Heart left ventricle (tissue), 16 donors: ENCODE data around the gene VSTM2L. TPM values are rescaled to one million over a fixed set of nuclear protein-coding genes. Genes with fewer than 3 reads are reported as not detected.
A peak's percentile ranks its signal among the peaks of the same experiment; 100 is the strongest.

ENCODE experiments used
- ATAC-seq, 4 donors: fragments of 200-7000 bp; cut with Tn5 transposase; one replicate each; pipeline ENCODE4 v1.9.1; 2020 to 2022; ENCODE audit warnings: moderate library complexity in 4 of 4, mild to moderate bottlenecking in 3 of 4, moderate number of reproducible peaks in 1 of 4
- DNase-seq, 5 donors: peaks; one replicate each; pipeline ENCODE4 v3.0.0-alpha.2; 2020
- H3K27ac ChIP-seq, 12 donors: fragments of 200-600 bp; sonication (generic) in 4 of 12; one replicate each; pipeline versions ENCODE4 v1.5.0 to v1.8.0; 2016 to 2022; ENCODE audit warnings: mild to moderate bottlenecking in 2 of 12
- H3K27me3 ChIP-seq, 9 donors: fragments of 200-600 bp; sonication (generic) in 2 of 9; one replicate each; pipeline versions ENCODE4 v1.5.1 to v1.8.0; 2016 to 2022; ENCODE audit warnings: mild to moderate bottlenecking in 3 of 9
- H3K36me3 ChIP-seq, 9 donors: fragments of 200-600 bp; sonication (generic) in 2 of 9; one replicate each; pipeline versions ENCODE4 v1.5.0 to v1.8.0; 2018 to 2022; ENCODE audit warnings: mild to moderate bottlenecking in 2 of 9
- H3K4me1 ChIP-seq, 12 donors: fragments of 200-600 bp; sonication (generic) in 4 of 12; one replicate each; pipeline versions ENCODE4 v1.5.0 to v1.8.0; 2016 to 2022; ENCODE audit warnings: mild to moderate bottlenecking in 3 of 12
- H3K4me3 ChIP-seq, 12 donors: fragments of 200-600 bp; sonication (generic) in 4 of 12; one replicate each; pipeline versions ENCODE4 v1.5.0 to v1.8.0; 2017 to 2022; ENCODE audit warnings: mild to moderate bottlenecking in 9 of 12, moderate library complexity in 4 of 12
- H3K9me3 ChIP-seq, 12 donors: fragments of 200-600 bp; sonication (generic) in 4 of 12; one replicate each; pipeline versions ENCODE4 v1.5.0 to v1.8.0; 2016 to 2022; ENCODE audit warnings: mild to moderate bottlenecking in 1 of 12
- POLR2A ChIP-seq, 2 donors: fragments of 450-650 bp; IDR thresholded peaks; one replicate each; pipeline ENCODE4 v1.6.1; 2017; ENCODE audit warnings: antibody characterized with exemption in 2 of 2, mild to moderate bottlenecking in 2 of 2, moderate library complexity in 2 of 2
- WGBS, 4 donors: extraction: QIAGEN DNeasy Blood & Tissue Kit in 2 of 4; methylation state at CpG; one replicate each; pipeline versions ENCODE4 v1.1.5 to v1.1.7; 2013 to 2018; 5-methylcytosine and 5-hydroxymethylcytosine counted together
- intact Hi-C, 10 donors: fragments of 100-400 bp; cut with DNase I; formaldehyde crosslinking; loops; one replicate each; pipeline versions ENCODE4 v1.11.1 to v1.14.2; 2022
- polyA plus RNA-seq, 2 donors: library from polyadenylated mRNA; stranded (reverse); fragments of 200-250 nt; gene quantifications; one replicate each; pipeline ENCODE4 v1.2.3, GENCODE V29; 2013
- total RNA-seq, 9 donors: library from RNA; depleted of rRNA in 2 of 9; stranded (reverse); fragments of >200 nt in 2 of 9; fragmentation: NEBNext Ultra II Directional in 3 of 9; extraction: Animal tissue kit (Norgen Biotek cat#: 25700) in 3 of 9; gene quantifications; one replicate each; pipeline versions ENCODE4 v1.1.0 to v1.2.4, GENCODE V29; 2016 to 2023
- TF ChIP-seq, protein P1 (sequence below), 12 donors: fragments of 200-600 bp; sonication (generic) in 4 of 12; IDR thresholded peaks; one replicate each; pipeline versions ENCODE4 v1.5.0 to v1.8.0; 2018 to 2022; ENCODE audit warnings: antibody characterized with exemption in 12 of 12, mild to moderate bottlenecking in 5 of 12
- donor health status: ischemic (EF 13 %, LVEDD 7.1; RV severe dilation, severe dysfunction).
- donor health status: healthy with polysubstance abuse.
- donor health status: DM: no; HTN: yes; CAD: no.
- donor health status: DM: no; HTN: no; CAD: no.
- donor health status: ischemic (EF 25% LVEDD 6.9; RV normal size, moderate dysfunction).
- donor health status: ischemic (EF 25% LVEDD 5.7; RV mildly dilated, moderate dysfunction).
- donor health status: healthy.
- donor health status: DM: yes; HTN: yes; CAD: no.
- donor health status: ischemic (EF 35%, LVEDD 5.7; RV mildly dilated, moderate dysfunction).
- donor health status: nonischemic (EF 11% LVEDD 7.7; RV severe dilation, severe dysfunction).
- donor health status: DM: yes; HTN: yes; CAD: no.
- donor health status: PGD.
- donor health status: ischemic (EF 29% LVEDD 5.4; RV normal size, mild dysfunction).
- donor health status: nonischemic (EF 23%, LVEDD 6.1; RV moderate dilation, normal function).

VSTM2L gene
- total and polyA plus RNA-seq, 11 donors, result 3.7 to 49.5 (median 17.4) TPM

DNA sequence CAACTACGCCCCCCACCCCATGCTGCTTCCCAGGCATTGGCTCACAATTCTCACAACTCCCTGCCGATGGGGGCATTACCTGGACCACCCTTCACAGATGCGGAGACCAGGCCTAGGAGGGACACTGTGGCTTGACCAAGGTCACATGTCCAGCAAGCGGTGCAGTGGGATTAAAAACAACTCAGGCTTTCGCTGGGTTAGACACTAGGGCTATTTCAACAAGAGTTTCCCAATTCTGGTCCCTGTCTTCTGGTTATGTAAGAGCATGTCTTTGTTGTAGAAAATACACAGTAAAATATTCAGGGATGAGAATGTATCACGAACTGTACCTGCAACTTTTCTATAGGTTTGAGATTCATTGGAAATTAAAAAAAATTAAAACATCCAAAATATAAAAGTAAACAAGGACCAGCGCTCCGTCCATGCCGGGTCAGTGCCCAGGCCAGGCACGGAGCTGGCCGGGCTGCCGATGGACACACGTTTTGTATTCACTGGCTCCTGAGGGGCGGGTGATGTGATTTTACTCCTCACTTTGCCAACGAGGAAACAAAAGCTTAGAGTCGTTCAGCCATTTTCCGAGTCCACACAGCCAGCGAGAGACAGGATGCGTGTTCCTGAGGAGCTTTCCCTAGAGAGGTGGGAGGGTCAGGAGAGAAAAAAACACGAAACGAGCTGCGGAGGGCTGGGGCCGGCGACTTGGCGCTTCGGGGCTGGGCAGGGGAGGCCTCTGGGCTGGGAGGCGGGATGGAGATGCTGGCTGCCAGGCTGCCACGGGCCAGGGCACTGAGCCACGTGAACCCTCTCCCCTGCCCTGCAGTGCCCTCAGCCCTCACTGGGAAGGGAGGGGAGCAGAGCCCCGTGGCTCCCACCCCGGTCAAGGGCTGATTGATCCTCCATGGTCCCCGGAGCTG is 17.1 kb upstream of the VSTM2L start:
- no peaks in the 10 kb centered on the region for H3K9me3 ChIP-seq
- 34 to 51% (median 43%) methylated on average over 29 to 32 of the region's 32 CpGs for WGBS, 4 donors
- no peak overlapping the region for H3K4me3 ChIP-seq
- peaks cover 0 to 32% (median 22%) of the 10 kb centered on the region in 12 donors for H3K4me1 ChIP-seq
- H3K36me3 ChIP-seq, result no peaks in the 10 kb centered on the region
- TF ChIP-seq POLR2A (IDR thresholded peaks at IDR 0.05), result no peak
- TF ChIP-seq, protein P1, sequence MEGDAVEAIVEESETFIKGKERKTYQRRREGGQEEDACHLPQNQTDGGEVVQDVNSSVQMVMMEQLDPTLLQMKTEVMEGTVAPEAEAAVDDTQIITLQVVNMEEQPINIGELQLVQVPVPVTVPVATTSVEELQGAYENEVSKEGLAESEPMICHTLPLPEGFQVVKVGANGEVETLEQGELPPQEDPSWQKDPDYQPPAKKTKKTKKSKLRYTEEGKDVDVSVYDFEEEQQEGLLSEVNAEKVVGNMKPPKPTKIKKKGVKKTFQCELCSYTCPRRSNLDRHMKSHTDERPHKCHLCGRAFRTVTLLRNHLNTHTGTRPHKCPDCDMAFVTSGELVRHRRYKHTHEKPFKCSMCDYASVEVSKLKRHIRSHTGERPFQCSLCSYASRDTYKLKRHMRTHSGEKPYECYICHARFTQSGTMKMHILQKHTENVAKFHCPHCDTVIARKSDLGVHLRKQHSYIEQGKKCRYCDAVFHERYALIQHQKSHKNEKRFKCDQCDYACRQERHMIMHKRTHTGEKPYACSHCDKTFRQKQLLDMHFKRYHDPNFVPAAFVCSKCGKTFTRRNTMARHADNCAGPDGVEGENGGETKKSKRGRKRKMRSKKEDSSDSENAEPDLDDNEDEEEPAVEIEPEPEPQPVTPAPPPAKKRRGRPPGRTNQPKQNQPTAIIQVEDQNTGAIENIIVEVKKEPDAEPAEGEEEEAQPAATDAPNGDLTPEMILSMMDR (IDR thresholded peaks at IDR 0.05), result no peak
- H3K27ac ChIP-seq, result peak overlapping the region in 1 of 12 donors; percentile 2
- ATAC-seq (peak in 3 of 4 donors; percentile 11 to 53 (median 44)), DNase-seq (no peak)
- H3K27me3 ChIP-seq, result peaks cover 0 to 31% (median 4%) of the 10 kb centered on the region in 9 donors
- intact Hi-C loops, result no loop called here

- WGBS, 4 donors, result 65 to 77% (median 72%) methylated on average over 3 to 4 of the region's 4 CpGs
- TF ChIP-seq, protein P1 (IDR thresholded peaks at IDR 0.05), result no peak
- no peak for TF ChIP-seq POLR2A (IDR thresholded peaks at IDR 0.05)
- intact Hi-C loops, result no loop called here
- DNase-seq (peak in 4 of 5 donors; percentile 62 to 89 (median 75)), ATAC-seq (peak; percentile 77 to 92 (median 86))
- Histone ChIP-seq H3K4me3 (no peak overlapping the region), H3K9me3 (no peaks in the 10 kb centered on the region), H3K27ac (peak overlapping the region in 3 of 12 donors; percentile 2 to 19 (median 2)), H3K36me3 (no peaks in the 10 kb centered on the region), H3K27me3 (peaks cover 0 to 31% (median 4%) of the 10 kb centered on the region in 9 donors), H3K4me1 (peaks cover 0 to 21% (median 13%) of the 10 kb centered on the region in 12 donors)
These were observed 16.1 kb upstream of the VSTM2L start for GRCh38 chr20:37886851-37887297.

DNA sequence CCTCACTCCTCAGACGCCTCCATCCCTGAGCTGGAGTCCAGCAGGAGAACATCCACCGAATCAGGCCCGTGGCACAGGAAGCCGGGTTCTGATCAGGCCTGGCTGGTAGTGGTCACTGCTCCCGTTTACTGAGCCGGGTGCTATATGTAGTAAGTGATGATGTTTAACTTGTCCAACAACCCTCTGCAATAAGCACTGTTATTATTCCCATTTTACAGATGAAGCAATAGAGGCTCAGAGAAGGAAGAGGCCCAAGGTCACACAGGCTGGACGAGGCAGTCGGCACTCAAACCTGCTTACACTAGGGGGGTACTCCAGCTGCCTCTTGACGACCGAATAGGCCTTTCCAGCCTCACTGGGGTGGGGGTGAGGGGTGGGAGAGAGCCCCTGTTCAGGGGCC is 14.3 kb upstream of the VSTM2L start:
- Histone ChIP-seq H3K36me3 (no peaks in the 10 kb centered on the region), H3K27ac (no peak overlapping the region), H3K27me3 (peaks cover 0 to 26% (median 4%) of the 10 kb centered on the region in 9 donors), H3K4me1 (peaks cover 0 to 16% (median 12%) of the 10 kb centered on the region in 12 donors), H3K4me3 (no peak overlapping the region), H3K9me3 (no peaks in the 10 kb centered on the region)
- TF ChIP-seq, protein P1 (IDR thresholded peaks at IDR 0.05), result no peak
- no peak for TF ChIP-seq POLR2A (IDR thresholded peaks at IDR 0.05)
- ATAC-seq (no peak), DNase-seq (no peak)
- intact Hi-C loops, result no loop called here
- 93 to 96% (median 95%) methylated on average over 9 to 10 of the region's 10 CpGs for WGBS, 4 donors

- intact Hi-C loops, result loop anchor here in 2 of 10 donors (10.0 kb wide), 2 partner anchors 235 to 335 kb away; no protein-coding TSS in a partner anchor
- Histone ChIP-seq H3K4me3 (no peak overlapping the region), H3K27ac (no peak overlapping the region), H3K4me1 (peaks cover 0 to 16% (median 12%) of the 10 kb centered on the region in 12 donors), H3K36me3 (no peaks in the 10 kb centered on the region), H3K9me3 (no peaks in the 10 kb centered on the region), H3K27me3 (peaks cover 0 to 12% (median 0%) of the 10 kb centered on the region in 9 donors)
- DNase-seq (no peak), ATAC-seq (no peak)
- 88 to 92% (median 89%) methylated on average over 5 of the region's 5 CpGs for WGBS, 4 donors
- no peak for TF ChIP-seq POLR2A (IDR thresholded peaks at IDR 0.05)
- TF ChIP-seq, protein P1 (IDR thresholded peaks at IDR 0.05), result no peak
These were observed 12.8 kb upstream of the VSTM2L start for GRCh38 chr20:37890108-37890507.
